GM18951 (cell line): ENCODE measurements around the gene BRIP1.
"Not testable (repeated sequence)": the region's sequence is repeated elsewhere in the genome, so short reads cannot be mapped to it uniquely, and the experiment has no call there.

Experiments used
- POLR2A ChIP-seq: IDR thresholded peaks from 4 replicates; pipeline ENCODE4 v1.6.1; 2011; ENCODE audit warnings: mild to moderate bottlenecking; ENCODE audit not compliant: insufficient read length, insufficient read depth; ENCODE audit errors: extremely low read depth
- in situ Hi-C: fragments of 300-500 bp; cut with MboI; formaldehyde crosslinking; loops from one replicate; pipeline ENCODE4 v1.12.0; 2022; ENCODE audit warnings: low sequenced_read_pairs, mixed read lengths, inconsistent platforms; ENCODE audit not compliant: unreplicated experiment

The BRIP1 gene

DNA sequence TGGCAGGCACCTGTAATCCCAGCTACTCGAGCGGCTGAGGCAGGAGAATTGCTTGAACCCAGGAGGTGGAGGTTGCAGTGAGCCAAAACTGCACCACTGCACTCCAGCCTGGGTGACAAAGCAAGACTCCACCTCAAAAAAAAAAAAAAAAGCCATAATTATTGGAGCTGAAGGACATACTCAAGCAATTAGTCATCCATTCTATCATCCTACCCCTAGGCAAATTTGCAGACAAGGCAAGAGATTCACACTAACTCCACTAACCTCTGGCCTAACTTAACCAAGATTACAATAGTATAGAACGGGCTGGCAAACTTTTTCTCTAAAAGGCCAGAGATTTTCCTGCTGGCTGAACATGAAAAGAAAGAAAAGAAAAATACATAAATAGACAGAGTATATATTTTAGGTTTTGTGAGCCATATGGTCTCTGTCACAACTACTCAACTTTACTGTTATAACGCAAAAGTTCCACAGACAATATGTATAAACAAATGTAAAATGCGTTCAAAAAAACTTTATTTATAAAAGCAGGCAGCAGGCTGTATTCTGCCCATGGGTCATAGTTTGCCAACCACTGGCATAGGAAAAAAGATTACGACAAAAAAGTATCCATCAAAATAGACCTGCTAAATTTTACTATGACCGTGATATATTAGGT is 29.7 kb downstream of the BRIP1 start:
- no peak for TF ChIP-seq POLR2A
- in situ Hi-C loops, result loop anchor here (25.0 kb wide), 1 partner anchor 421 kb away; no protein-coding TSS in a partner anchor

DNA sequence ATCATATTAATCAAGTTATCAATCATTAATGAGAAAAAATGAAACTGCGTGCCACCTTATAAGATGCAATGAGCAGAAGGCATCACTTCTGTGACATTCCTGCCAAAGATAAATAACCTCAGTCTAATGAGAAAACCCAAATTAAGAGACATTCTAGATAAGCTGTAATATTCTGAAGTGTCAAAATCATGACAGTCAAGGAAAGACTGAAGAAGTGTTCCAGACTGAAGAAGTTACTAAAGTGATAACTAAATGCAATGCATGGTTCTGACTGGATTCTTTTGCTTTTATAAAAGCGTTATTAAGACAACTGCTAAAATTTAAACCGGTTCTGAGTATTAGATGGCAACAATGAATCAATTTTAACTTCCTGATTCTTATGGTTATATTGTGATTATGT is 30.9 kb downstream of the BRIP1 start:
- no peak for TF ChIP-seq POLR2A
- in situ Hi-C loops, result loop anchor here (25.0 kb wide), 1 partner anchor 420 kb away; no protein-coding TSS in a partner anchor

DNA sequence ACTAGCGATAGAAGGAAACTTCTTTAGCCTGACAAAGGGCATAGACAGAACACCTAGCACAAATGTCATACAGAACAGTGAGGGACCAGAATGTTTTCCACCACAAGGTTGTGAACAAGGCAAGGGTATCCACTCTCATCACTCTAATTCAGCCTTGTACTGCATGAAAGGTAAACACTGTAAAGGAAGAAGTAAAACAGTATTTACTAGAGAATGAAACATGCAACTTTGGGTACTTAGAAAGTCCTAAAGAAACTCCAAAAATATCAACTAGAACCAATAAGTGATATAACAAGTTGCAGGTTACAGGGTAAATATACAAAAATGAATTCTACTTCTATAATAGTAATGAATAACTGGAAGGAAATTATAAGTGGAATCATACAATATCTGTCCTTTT is 32.2 kb downstream of the BRIP1 start:
- in situ Hi-C loops, result loop anchor here (25.0 kb wide), 1 partner anchor 419 kb away; no protein-coding TSS in a partner anchor
- no peak for TF ChIP-seq POLR2A

DNA sequence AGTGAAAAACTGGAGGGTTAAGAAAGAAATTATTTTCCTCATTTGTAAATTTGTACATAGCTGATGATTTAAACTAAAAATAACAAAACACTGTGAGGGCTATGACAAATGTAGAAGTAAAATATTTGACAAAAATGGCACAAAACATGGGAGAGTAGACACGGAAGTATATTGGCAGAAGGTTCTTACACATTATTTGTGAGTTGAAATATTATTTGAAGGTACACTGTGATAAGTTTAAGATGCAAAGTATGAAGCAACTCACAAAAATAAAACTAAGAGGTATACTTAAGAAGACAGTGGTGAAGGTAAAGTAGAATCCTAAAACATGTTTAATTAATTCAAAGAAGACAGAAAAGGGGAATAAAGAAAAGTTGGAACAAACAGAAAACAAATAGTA is 34.6 kb downstream of the BRIP1 start:
- no peak for TF ChIP-seq POLR2A
- in situ Hi-C loops, result loop anchor here (25.0 kb wide), 1 partner anchor 416 kb away; no protein-coding TSS in a partner anchor

DNA sequence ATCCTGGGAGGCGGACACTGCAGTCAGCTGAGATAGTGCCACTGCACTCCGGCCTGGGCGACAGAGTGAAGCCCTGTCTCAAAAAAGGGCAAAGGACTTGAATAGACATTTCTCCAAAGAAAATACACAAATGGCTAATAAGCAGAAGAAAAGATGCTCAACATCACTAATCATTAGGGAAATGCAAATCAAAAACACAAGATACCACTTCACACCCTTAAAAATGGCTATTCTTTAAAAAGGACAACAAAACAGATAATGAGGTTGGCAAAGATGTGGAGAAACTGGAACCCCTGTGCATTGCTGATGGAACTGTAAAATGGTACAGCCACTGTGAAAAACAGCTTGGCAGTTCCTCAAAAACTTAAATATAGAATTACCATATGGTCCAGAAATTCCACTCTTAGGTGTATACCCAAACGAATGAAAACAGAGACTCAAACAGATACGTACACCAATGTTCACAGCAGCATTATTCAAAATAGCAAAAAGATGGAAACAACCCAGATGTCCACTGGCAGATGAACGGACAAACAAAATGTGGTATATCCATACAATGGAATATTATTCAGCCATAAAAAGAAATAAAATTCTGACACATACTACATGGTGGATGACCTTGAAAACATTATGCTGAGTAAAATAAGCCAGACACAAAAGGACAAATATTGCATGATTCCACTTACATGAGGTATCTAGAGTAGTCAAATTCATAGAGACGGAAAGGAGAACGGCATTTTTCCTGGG is 35.5 kb downstream of the BRIP1 start:
- TF ChIP-seq POLR2A, result no peak
- in situ Hi-C loops, result loop anchor here (25.0 kb wide), 1 partner anchor 416 kb away; no protein-coding TSS in a partner anchor

DNA sequence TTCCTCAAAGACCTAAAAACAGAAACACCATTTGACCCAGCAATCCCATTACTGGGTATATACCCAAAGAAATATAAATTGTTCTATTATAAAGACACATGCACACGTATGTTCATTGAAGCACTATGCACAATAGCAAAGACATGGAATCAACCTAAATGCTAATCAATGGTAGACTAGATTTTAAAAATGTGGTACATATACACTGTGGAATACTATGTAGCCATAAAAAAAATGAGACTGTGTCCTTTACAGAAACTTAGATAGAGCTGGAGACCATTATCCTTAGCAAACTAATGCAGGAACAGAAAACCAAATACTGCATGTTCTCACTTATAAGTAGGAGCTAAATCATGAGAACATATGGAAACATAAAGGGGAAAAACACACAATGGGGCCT is 36.5 kb downstream of the BRIP1 start:
- in situ Hi-C loops, result loop anchor here (25.0 kb wide), 1 partner anchor 415 kb away; no protein-coding TSS in a partner anchor

DNA sequence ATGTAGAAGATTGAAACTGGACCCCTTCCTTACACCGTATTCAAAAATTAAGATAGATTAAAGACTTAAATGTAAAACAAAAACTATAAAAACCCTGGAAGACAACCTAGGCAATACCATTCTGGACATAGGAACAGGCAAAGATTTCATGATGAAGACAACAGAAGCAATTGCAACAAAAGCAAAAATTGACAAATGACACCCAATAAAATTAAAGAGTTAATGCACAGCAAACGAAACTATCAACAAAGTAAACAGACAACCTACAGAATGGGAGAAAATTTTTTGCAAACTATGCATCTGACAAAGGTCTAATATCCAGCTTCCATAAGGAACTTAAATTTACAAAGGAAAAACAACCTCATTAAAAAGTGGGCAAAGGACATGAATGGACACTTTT is 37.1 kb downstream of the BRIP1 start:
- in situ Hi-C loops, result loop anchor here (25.0 kb wide), 1 partner anchor 414 kb away; no protein-coding TSS in a partner anchor

DNA sequence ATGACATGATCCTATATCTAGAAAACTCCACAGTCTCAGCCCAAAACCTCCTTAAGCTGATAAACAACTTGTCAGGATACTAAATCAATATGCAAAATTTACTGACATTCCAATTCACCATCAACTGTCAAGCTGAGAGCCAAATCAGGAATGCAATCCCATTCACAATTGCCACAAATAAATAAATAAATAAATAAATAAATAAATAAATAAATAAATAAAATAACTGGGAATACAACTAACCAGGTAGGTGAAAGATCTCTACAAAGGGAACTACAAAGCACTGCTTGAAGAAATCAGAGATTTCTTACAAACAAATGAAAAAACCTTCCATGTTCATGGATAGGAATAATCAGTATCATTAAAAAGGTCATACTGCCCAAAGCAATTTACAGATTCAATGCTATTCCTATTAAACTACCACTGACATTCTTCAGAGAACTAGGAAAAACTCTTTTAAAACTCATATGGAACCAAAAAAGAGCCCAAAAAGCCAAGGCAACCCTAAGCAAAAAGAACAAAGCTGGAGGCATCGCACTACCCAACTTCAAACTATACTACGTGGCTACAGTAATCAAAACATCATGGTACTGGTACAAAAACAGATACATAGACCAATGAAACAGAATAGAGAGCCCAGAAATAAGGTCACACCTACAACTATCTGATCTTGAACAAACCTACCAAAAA is 37.7 kb downstream of the BRIP1 start:
- no peak for TF ChIP-seq POLR2A
- in situ Hi-C loops, result loop anchor here (25.0 kb wide), 1 partner anchor 413 kb away; no protein-coding TSS in a partner anchor

DNA sequence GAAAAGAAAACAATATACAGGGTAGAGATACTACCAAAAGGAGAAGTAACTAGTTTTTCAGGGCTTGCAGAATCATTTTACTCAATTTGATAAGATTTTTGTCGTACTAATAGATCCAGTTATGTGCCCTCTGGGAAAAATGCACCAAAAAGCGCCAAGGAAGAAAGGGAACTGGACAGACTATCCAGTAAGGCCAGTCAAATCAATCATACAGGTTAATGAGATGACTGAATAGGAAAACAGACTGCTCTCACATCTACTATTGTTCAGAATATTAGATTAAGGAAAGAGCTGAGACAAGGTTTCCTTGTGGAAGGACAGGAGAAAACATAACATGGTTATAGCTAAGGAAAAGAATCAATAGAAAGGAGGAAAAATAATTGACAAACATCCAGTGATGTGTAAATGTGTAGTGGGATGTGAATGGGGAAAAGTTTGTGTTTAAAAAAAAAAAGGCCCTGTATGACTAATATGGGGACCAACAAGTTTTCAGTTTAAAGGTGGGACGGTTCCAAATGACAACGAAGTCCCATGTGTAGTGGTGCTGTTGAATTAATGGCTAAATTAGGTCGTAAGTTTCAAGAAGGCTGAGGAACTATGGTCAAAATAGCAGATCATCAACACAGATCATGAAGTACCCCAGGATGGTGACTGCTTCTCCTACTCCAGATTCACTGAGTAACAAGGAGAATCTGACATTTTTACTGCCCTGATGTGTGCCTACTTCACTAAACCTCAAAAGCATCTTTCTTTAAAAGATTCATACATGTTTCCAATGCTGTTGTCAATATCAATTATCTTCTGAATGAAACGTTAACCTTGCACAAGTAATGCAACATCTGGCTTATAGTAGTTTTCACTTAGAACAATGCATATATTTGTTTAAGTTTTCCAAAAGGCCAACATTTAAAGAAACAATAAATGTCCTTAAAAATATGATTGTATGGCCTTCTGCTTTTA is 40.7 kb downstream of the BRIP1 start:
- TF ChIP-seq POLR2A, result no peak
- in situ Hi-C loops, result no loop called here

DNA sequence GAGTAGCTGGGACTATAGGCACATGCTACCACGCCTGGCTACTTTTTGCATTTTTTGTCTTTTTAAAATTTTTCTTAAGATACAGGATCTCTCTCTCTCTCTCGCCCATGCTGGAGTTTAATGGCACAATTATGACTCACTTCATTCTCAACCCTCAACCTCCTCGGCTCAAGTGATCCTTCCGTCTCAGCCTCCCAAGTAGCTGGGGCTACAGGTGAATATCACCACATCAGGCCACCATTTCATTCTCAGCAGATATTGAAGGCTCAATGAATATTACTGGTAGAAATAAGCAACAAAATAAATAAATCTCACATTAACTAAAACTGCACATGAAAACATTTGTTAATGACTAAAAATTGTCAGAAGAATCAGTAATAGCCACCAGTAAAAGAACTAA is 41.7 kb downstream of the BRIP1 start:
- TF ChIP-seq POLR2A, result no peak
- in situ Hi-C loops, result no loop called here

DNA sequence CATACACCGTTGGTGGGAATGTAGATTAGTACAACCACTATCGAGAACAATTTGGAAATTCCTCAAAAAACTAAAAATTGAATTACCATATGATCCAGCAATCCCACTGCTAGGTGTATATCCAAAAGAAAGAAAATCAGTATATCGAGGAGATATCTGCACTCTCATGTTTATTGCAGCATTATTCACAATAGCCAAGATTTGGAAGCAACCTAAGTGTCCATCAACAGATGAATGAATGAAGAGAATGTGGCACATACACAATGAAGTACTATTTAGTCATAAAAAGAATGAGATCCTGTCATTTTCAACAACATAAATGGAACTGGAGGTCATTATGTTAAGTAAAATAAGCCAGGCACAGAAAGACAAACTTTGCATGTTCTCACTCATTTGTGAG is 44.1 kb downstream of the BRIP1 start:
- in situ Hi-C loops, result not testable (repeated sequence)

DNA sequence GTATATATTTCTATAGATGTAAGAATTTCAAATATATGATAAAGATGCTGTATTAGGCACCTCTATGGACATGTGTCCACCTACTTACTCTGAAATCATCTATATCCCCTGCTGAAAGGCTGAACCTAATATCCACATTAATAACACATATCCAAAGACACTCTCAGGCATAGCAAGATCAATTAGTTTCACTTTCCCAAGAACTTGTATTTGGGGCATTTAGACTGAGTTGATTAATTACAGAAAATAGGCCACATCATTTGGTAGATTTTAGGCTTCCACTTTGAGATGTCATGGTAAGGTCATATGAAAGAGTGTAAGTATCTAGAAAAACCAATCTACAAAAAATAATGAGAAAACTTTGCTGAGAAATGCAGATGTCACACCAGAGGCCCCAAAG is 45.1 kb downstream of the BRIP1 start:
- in situ Hi-C loops, result no loop called here
- TF ChIP-seq POLR2A, result no peak

DNA sequence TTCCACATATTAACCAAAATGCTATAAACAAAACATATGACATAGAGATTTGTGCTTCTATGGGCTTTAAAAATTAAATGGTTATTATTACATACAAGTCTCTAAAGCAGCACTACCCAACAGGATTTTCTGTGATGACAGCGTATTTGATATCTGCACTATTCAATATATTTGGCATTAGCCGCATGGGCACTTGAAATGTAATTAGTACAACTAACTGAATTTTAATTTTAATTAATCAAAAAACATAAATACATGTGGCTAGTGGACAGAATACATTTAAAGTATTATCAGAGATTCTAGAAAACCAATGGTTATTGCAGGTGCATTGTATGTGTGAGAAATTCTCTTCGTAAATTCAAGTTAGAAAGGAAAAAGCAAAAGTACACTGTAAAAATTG is 45.9 kb downstream of the BRIP1 start:
- in situ Hi-C loops, result no loop called here
- no peak for TF ChIP-seq POLR2A
